ENCODE measurements around the gene WDR45B. TPM values are rescaled to one million over a fixed set of nuclear protein-coding genes. Genes with fewer than 3 reads are reported as not detected.

WDR45B gene
- total and polyA plus RNA-seq, 2 donors (not counting 3 experiments of a cell fraction or from before 2014, with no cell fraction given) = 62.0 to 76.7 TPM

DNA sequence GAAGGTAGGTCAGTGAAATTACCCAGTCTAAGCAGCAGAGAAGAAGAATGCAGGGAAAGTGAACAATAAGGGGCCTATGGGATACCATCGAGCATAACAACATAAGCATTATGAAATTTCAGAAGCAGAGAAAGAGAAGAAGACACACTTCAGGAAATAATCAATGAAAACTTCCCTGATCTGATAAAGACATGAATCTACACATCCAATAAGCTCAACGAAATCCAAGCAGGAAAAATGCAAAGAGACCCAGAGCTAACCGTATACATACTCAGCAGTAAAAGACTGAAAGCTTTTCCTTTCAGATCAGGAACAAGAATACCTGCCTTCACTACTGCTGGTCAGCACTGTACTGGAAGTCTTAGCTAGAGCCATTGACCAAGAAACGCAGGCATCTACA, 38.6 kb downstream of the WDR45B start:
- Histone ChIP-seq H4K20me1 (replicated peaks; ENCODE audit: control insufficient read depth, extremely low read depth, insufficient read depth, low read length) (no peaks in the 10 kb centered on the region), H3K4me2 (ENCODE audit: insufficient read depth, low read length) (no peak overlapping the region), H3K9me1 (replicated peaks; ENCODE audit: control insufficient read depth, extremely low read depth, insufficient read depth, low read length) (no peaks in the 10 kb centered on the region), H3K4me3 (replicated peaks in 1 of 3; ENCODE audit: insufficient read depth in 1 of 3, low read depth in 1 of 3, low read length in 3 of 3) (no peak overlapping the region), H3K4me1 (ENCODE audit: control insufficient read depth, extremely low read depth, insufficient read depth, low read length) (no peaks in the 10 kb centered on the region), H3K36me3 (ENCODE audit: control insufficient read depth in 2 of 2, extremely low read depth in 1 of 2, insufficient read depth in 2 of 2, low read length in 2 of 2) (peaks cover 0 to 13% of the 10 kb centered on the region in 2 experiments), H2AFZ (ENCODE audit: low read depth, low read length) (no peak overlapping the region), H3K9ac (replicated peaks; ENCODE audit: extremely low read depth, insufficient read depth, low read length) (no peak overlapping the region), H3K79me2 (ENCODE audit: control insufficient read depth, insufficient read depth, low read length) (no peaks in the 10 kb centered on the region), H3K27ac (ENCODE audit: insufficient read depth, low read depth, low read length) (no peak overlapping the region), H3K27me3 (ENCODE audit: control insufficient read depth in 2 of 2, insufficient read depth in 2 of 2, low read length in 2 of 2) (no peaks in the 10 kb centered on the region), H3K9me3 (replicated peaks; ENCODE audit: control insufficient read depth, insufficient read depth, low read length) (no peaks in the 10 kb centered on the region)
- no peak for TF ChIP-seq POLR2AphosphoS5 (IDR thresholded peaks at IDR 0.05; ENCODE audit: insufficient read depth, low read depth, low read length)
- TF ChIP-seq, protein P1, sequence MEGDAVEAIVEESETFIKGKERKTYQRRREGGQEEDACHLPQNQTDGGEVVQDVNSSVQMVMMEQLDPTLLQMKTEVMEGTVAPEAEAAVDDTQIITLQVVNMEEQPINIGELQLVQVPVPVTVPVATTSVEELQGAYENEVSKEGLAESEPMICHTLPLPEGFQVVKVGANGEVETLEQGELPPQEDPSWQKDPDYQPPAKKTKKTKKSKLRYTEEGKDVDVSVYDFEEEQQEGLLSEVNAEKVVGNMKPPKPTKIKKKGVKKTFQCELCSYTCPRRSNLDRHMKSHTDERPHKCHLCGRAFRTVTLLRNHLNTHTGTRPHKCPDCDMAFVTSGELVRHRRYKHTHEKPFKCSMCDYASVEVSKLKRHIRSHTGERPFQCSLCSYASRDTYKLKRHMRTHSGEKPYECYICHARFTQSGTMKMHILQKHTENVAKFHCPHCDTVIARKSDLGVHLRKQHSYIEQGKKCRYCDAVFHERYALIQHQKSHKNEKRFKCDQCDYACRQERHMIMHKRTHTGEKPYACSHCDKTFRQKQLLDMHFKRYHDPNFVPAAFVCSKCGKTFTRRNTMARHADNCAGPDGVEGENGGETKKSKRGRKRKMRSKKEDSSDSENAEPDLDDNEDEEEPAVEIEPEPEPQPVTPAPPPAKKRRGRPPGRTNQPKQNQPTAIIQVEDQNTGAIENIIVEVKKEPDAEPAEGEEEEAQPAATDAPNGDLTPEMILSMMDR (IDR thresholded peaks at IDR 0.05; ENCODE audit: extremely low read depth in 1 of 2, insufficient read depth in 1 of 2, low read depth in 1 of 2, low read length in 2 of 2) = no peak
- no peak for TF ChIP-seq MAX (IDR thresholded peaks at IDR 0.05; ENCODE audit: insufficient read depth, insufficient read length)
- no peak for TF ChIP-seq MYC (IDR thresholded peaks at IDR 0.05; ENCODE audit: low read depth, low read length)
- BruUV-seq (replicated peaks) = no TSS peak
- CTCF ChIA-PET = no interaction called here
- FAIRE-seq (no peak), DNase-seq (ENCODE audit: low read depth, low spot score) (no peak)
- intact Hi-C loops (cut with micrococcal nuclease) (no loop called here), dilution Hi-C loops (cut with MboI; ENCODE audit: extremely low pct_ligation_motif_present, low sequenced_read_pairs) (no loop called here)
- POLR2A ChIA-PET = no interaction called here

DNA sequence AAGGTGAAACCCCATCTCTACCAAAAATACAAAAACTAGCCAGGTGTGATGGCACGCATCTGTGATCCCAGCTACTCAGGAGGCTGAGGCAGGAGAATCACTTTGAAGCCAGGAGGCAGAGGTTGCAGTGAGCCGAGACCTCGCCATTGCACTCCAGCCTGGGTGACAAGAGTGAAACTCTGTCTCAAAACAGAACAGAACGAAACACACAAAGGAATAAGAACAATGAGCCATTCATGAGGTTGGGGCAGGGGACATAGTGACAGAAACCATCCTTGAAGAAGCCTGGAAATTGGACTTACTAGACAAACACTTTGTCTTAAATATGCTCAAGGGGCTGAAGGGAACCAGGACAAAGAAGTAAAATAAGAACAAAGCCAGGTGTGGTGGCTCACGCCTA, 39.4 kb downstream of the WDR45B start:
- Histone ChIP-seq H3K9ac (replicated peaks; ENCODE audit: extremely low read depth, insufficient read depth, low read length) (no peak overlapping the region), H4K20me1 (replicated peaks; ENCODE audit: control insufficient read depth, extremely low read depth, insufficient read depth, low read length) (no peaks in the 10 kb centered on the region), H3K9me3 (replicated peaks; ENCODE audit: control insufficient read depth, insufficient read depth, low read length) (no peaks in the 10 kb centered on the region), H3K27me3 (ENCODE audit: control insufficient read depth in 2 of 2, insufficient read depth in 2 of 2, low read length in 2 of 2) (no peaks in the 10 kb centered on the region), H3K4me3 (replicated peaks in 1 of 3; ENCODE audit: insufficient read depth in 1 of 3, low read depth in 1 of 3, low read length in 3 of 3) (no peak overlapping the region), H3K36me3 (ENCODE audit: control insufficient read depth in 2 of 2, extremely low read depth in 1 of 2, insufficient read depth in 2 of 2, low read length in 2 of 2) (peaks cover 0 to 14% of the 10 kb centered on the region in 2 experiments), H3K79me2 (ENCODE audit: control insufficient read depth, insufficient read depth, low read length) (no peaks in the 10 kb centered on the region), H3K27ac (ENCODE audit: insufficient read depth, low read depth, low read length) (no peak overlapping the region), H2AFZ (ENCODE audit: low read depth, low read length) (no peak overlapping the region), H3K9me1 (replicated peaks; ENCODE audit: control insufficient read depth, extremely low read depth, insufficient read depth, low read length) (no peaks in the 10 kb centered on the region), H3K4me1 (ENCODE audit: control insufficient read depth, extremely low read depth, insufficient read depth, low read length) (peaks cover 5% of the 10 kb centered on the region), H3K4me2 (ENCODE audit: insufficient read depth, low read length) (no peak overlapping the region)
- ChIA-PET CTCF (interaction anchor here (0.6 kb wide), 1 partner anchor 153 kb away, joined by 3 read pairs; no protein-coding TSS in a partner anchor), POLR2A (no interaction called here)
- FAIRE-seq = no peak
- TF ChIP-seq POLR2AphosphoS5 (IDR thresholded peaks at IDR 0.05; ENCODE audit: insufficient read depth, low read depth, low read length) = no peak
- TF ChIP-seq POLR2A (IDR thresholded peaks at IDR 0.05; ENCODE audit: low read depth, low read length) = no peak
- no peak for TF ChIP-seq GATA2 (IDR thresholded peaks at IDR 0.05; ENCODE audit: insufficient read depth, insufficient read length, low read depth, low read length)
- TF ChIP-seq MAX (IDR thresholded peaks at IDR 0.05; ENCODE audit: insufficient read depth, insufficient read length) = no peak
- no peak for TF ChIP-seq MYC (IDR thresholded peaks at IDR 0.05; ENCODE audit: low read depth, low read length)
- TF ChIP-seq JUN (IDR thresholded peaks at IDR 0.05; ENCODE audit: borderline replicate concordance, insufficient read depth, insufficient read length, low read depth) = no peak
- TF ChIP-seq, protein P1 (IDR thresholded peaks at IDR 0.05; ENCODE audit: extremely low read depth in 1 of 2, insufficient read depth in 1 of 2, low read depth in 1 of 2, low read length in 2 of 2) = no peak
- no peak for TF ChIP-seq EZH2 (IDR thresholded peaks at IDR 0.05; ENCODE audit: borderline replicate concordance, low read depth, low read length, severe bottlenecking)
- TF ChIP-seq FOS (IDR thresholded peaks at IDR 0.05; ENCODE audit: borderline replicate concordance, insufficient read depth, low read length) = no peak
- intact Hi-C loops (cut with micrococcal nuclease) (no loop called here), dilution Hi-C loops (cut with MboI; ENCODE audit: extremely low pct_ligation_motif_present, low sequenced_read_pairs) (no loop called here)
- no peak for DNase-seq (ENCODE audit: low read depth, low spot score)
- BruUV-seq (replicated peaks) = no TSS peak
